HepG2 (cell line): Measurements from ENCODE around the gene FAM3D. TPM values are rescaled to one million over a fixed set of nuclear protein-coding genes. Genes with fewer than 3 reads are reported as not detected.

ENCODE experiments used
- ATAC-seq: fragments of 200-7000 bp; cut with Tn5 transposase; 3 replicates; pipeline ENCODE4 v1.9.1; 2020; ENCODE audit warnings: mild to moderate bottlenecking, moderate library complexity
- BruUV-seq: library from RNA; stranded (reverse); fragments of 400-500 nt; replicated peaks from 2 replicates; lab custom pipeline; 2021; lab: Mats Ljungman, UMichigan
- CTCF ChIA-PET: fragments of 300-600 bp; formaldehyde crosslinking; extraction: SDS; loops from one replicate; lab custom pipeline; 2021; ENCODE audit warnings: low total read pairs, inconsistent platforms, low intra/inter-chr PET ratio; lab: Yijun Ruan, JAX
- POLR2A ChIA-PET: fragments of 350-600 bp; sonication (Branson Sonifier 250); formaldehyde crosslinking; loops from one replicate; lab custom pipeline; 2020; ENCODE audit warnings: antibody characterized with exemption, inconsistent platforms; lab: Yijun Ruan, JAX
- DNase-seq: peaks from one replicate; pipeline ENCODE4 v3.0.0-alpha.2; 2015; ENCODE audit warnings: low spot score
- FAIRE-seq: peaks from 3 replicates; lab custom pipeline; 2011; peaks lifted over from hg19 to GRCh38; lab: Jason Lieb, UNC
- H2AFZ ChIP-seq: one replicate; pipeline ENCODE4 v1.6.1; 2011; ENCODE audit warnings: low read length, inconsistent platforms
- H3K27ac ChIP-seq: fragments of 300-600 bp; 3 replicates; pipeline ENCODE4 v1.8.0; 2011; ENCODE audit warnings: mixed run types, mild to moderate bottlenecking, mixed read lengths, low read length, inconsistent platforms; ENCODE audit not compliant: insufficient read depth; ENCODE audit errors: extremely low read length
- H3K27me3 ChIP-seq, 2 experiments: fragments of 200-600 bp in 1 of 2; 2 replicates in 1 of 2; 3 replicates in 1 of 2; pipeline versions ENCODE4 v1.6.0 to v1.8.0; 2011; ENCODE audit warnings: low read length in 2 of 2, mild to moderate bottlenecking in 2 of 2, moderate library complexity in 2 of 2, inconsistent platforms in 1 of 2; ENCODE audit not compliant: insufficient read depth in 2 of 2, control insufficient read depth in 1 of 2
- H3K36me3 ChIP-seq, 2 experiments: fragments of 200-600 bp in 1 of 2; replicated peaks in 1 of 2; 2 replicates in 1 of 2; 3 replicates in 1 of 2; pipeline versions ENCODE4 v1.5.1 to v1.8.0; 2011; ENCODE audit warnings: low read length in 2 of 2, inconsistent platforms in 1 of 2; ENCODE audit not compliant: insufficient read depth in 2 of 2, control insufficient read depth in 1 of 2
- H3K4me1 ChIP-seq: 2 replicates; pipeline ENCODE4 v1.5.1; 2012; ENCODE audit warnings: low read length, inconsistent platforms; ENCODE audit not compliant: insufficient read depth
- H3K4me2 ChIP-seq: 2 replicates; pipeline ENCODE4 v1.6.0; 2011; ENCODE audit warnings: low read depth, low read length, inconsistent platforms
- H3K4me3 ChIP-seq, 3 experiments: fragments of 200-600 bp in 1 of 3; sonication (generic), shearing (Covaris generic) in 1 of 3; replicated peaks in 1 of 3; 2 replicates each; pipeline ENCODE4 v1.5.1; 2011 to 2016; ENCODE audit warnings: low read length in 3 of 3, inconsistent platforms in 2 of 3, low read depth in 2 of 3, mild to moderate bottlenecking in 2 of 3, control low read depth in 1 of 3, mixed read lengths in 1 of 3; ENCODE audit not compliant: insufficient read depth in 1 of 3
- H3K79me2 ChIP-seq: one replicate; pipeline ENCODE4 v1.6.1; 2011; ENCODE audit warnings: low read length, inconsistent platforms; ENCODE audit not compliant: insufficient read depth
- H3K9ac ChIP-seq: 2 replicates; pipeline ENCODE4 v1.6.0; 2011; ENCODE audit warnings: mild to moderate bottlenecking, low read depth, low read length, inconsistent platforms; ENCODE audit not compliant: insufficient read depth
- H3K9me3 ChIP-seq: 2 replicates; pipeline ENCODE4 v1.5.1; 2012; ENCODE audit warnings: mild to moderate bottlenecking, low read length
- H4K20me1 ChIP-seq: 2 replicates; pipeline ENCODE4 v1.6.0; 2011; ENCODE audit warnings: inconsistent platforms, mild to moderate bottlenecking, low read length, moderate library complexity; ENCODE audit not compliant: insufficient read depth
- ARHGAP35 ChIP-seq: sonication (generic); formaldehyde crosslinking; IDR thresholded peaks from 2 replicates; pipeline ENCODE4 v1.9.0; 2022; ENCODE audit warnings: mild to moderate bottlenecking, inconsistent platforms, moderate library complexity, missing genetic modification reagents, borderline replicate concordance
- HDAC2 ChIP-seq: sonication (generic); formaldehyde crosslinking; IDR thresholded peaks from 2 replicates; pipeline ENCODE4 v1.4.0; 2020; ENCODE audit warnings: missing genetic modification reagents
- HMG20A ChIP-seq: IDR thresholded peaks from 2 replicates; pipeline ENCODE4 v1.6.1; 2016; ENCODE audit warnings: borderline replicate concordance
- HNF4G ChIP-seq, 2 experiments: sonication (generic) in 1 of 2; formaldehyde crosslinking in 1 of 2; IDR thresholded peaks; 2 replicates each; pipeline versions ENCODE4 v1.4.0 to v1.6.1; 2011 to 2020; ENCODE audit warnings: borderline replicate concordance in 2 of 2, low read depth in 2 of 2, mild to moderate bottlenecking in 2 of 2, low read length in 1 of 2, missing genetic modification reagents in 1 of 2, moderate library complexity in 1 of 2
- HOXA9 ChIP-seq: sonication (generic); formaldehyde crosslinking; IDR thresholded peaks from 2 replicates; pipeline ENCODE4 v1.8.1; 2022; ENCODE audit warnings: missing genetic modification reagents, mild to moderate bottlenecking, moderate library complexity, borderline replicate concordance
- HOXD1 ChIP-seq: sonication (generic); formaldehyde crosslinking; IDR thresholded peaks from 2 replicates; pipeline ENCODE4 v1.5.0; 2020; ENCODE audit warnings: missing genetic modification reagents
- KAT7 ChIP-seq: IDR thresholded peaks from 2 replicates; pipeline ENCODE4 v1.6.1; 2018; ENCODE audit warnings: borderline replicate concordance, missing compliant biosample characterization
- KDM2A ChIP-seq: sonication (generic); formaldehyde crosslinking; IDR thresholded peaks from 2 replicates; pipeline ENCODE4 v1.4.0; 2020; ENCODE audit warnings: low read depth, missing genetic modification reagents, borderline replicate concordance
- KMT2B ChIP-seq: IDR thresholded peaks from 2 replicates; pipeline ENCODE4 v1.6.1; 2016; ENCODE audit warnings: missing genetic modification reagents, missing compliant biosample characterization
- PHB2 ChIP-seq: fragments of 450-650 bp; IDR thresholded peaks from 2 replicates; pipeline ENCODE4 v1.6.1; 2018; ENCODE audit not compliant: partially characterized antibody
- POLR2A ChIP-seq, 2 experiments: IDR thresholded peaks; 2 replicates each; pipeline ENCODE4 v1.6.1; 2011; ENCODE audit warnings: low read depth in 2 of 2, low read length in 2 of 2, mild to moderate bottlenecking in 1 of 2, moderate library complexity in 1 of 2; ENCODE audit not compliant: insufficient read depth in 1 of 2
- RNF2 ChIP-seq: fragments of 450-650 bp; conservative IDR thresholded peaks from 2 replicates; pipeline ENCODE4 v1.6.1; 2016; ENCODE audit warnings: low read depth
- SAP130 ChIP-seq: IDR thresholded peaks from 2 replicates; pipeline ENCODE4 v1.6.1; 2016; ENCODE audit warnings: low read depth
- TBX2 ChIP-seq: sonication (generic); formaldehyde crosslinking; IDR thresholded peaks from 2 replicates; pipeline ENCODE4 v1.5.0; 2020; ENCODE audit warnings: missing genetic modification reagents, mild to moderate bottlenecking, borderline replicate concordance
- ZBTB7B ChIP-seq: sonication (generic); formaldehyde crosslinking; IDR thresholded peaks from 2 replicates; pipeline ENCODE4 v1.4.0; 2020; ENCODE audit warnings: missing genetic modification reagents
- ZNF224 ChIP-seq: sonication (generic); formaldehyde crosslinking; IDR thresholded peaks from 2 replicates; pipeline ENCODE4 v1.5.0; 2020; ENCODE audit warnings: mild to moderate bottlenecking, missing genetic modification reagents
- ZNF275 ChIP-seq: sonication (generic); formaldehyde crosslinking; IDR thresholded peaks from 2 replicates; pipeline ENCODE4 v1.8.0; 2022; ENCODE audit warnings: missing genetic modification reagents, mild to moderate bottlenecking, inconsistent platforms, borderline replicate concordance
- ZNF816 ChIP-seq: sonication (generic); formaldehyde crosslinking; IDR thresholded peaks from 2 replicates; pipeline ENCODE4 v1.8.0; 2022; ENCODE audit warnings: missing genetic modification reagents, mild to moderate bottlenecking, borderline replicate concordance
- WGBS: methylation state at CpG from one replicate; pipeline ENCODE4 v1.1.6; 2017; ENCODE audit warnings: low lambda C conversion rate; 5-methylcytosine and 5-hydroxymethylcytosine counted together
- in situ Hi-C: cut with HindIII; loops from 2 replicates; pipeline ENCODE4 v1.10.0; 2017; ENCODE audit warnings: low pct_unique_long_range_greater_than_20kb; ENCODE audit not compliant: extremely low pct_ligation_motif_present
- intact Hi-C: fragments of 100-400 bp; cut with micrococcal nuclease; formaldehyde crosslinking; loops from one replicate; pipeline ENCODE4 v1.10.0; 2022; ENCODE audit not compliant: unreplicated experiment
- polyA plus RNA-seq, 8 experiments: library from polyadenylated mRNA; depleted of rRNA in 3 of 8; stranded (reverse) in 7 of 8; unstranded in 1 of 8; fragments of >200 nt; fragmentation: Illumina TruSeq in 4 of 8; extraction: Trizol in 4 of 8; gene quantifications; 2 replicates each; pipeline versions ENCODE4 v1.2.1 to v1.2.3, GENCODE V29; 2011 to 2016; ENCODE audit warnings: low read depth in 4 of 8, missing spikeins in 1 of 8, mixed read lengths in 1 of 8; ENCODE audit not compliant: insufficient read depth in 1 of 8
- total RNA-seq, 5 experiments: library from RNA; depleted of rRNA; stranded (reverse); fragments of >200 nt; fragmentation: Illumina TruSeq; extraction: Trizol; gene quantifications; 2 replicates each; pipeline ENCODE4 v1.2.3, GENCODE V29; 2016; ENCODE audit warnings: low read depth in 1 of 5
- TF ChIP-seq, protein P1 (sequence below): IDR thresholded peaks from 2 replicates; pipeline ENCODE4 v1.6.1; 2016; ENCODE audit warnings: mild to moderate bottlenecking, missing biosample characterization, missing genetic modification reagents

FAM3D gene
- total and polyA plus RNA-seq, 2 of the 13 experiments (the other 11 are each of a cell fraction or from before 2014, with no cell fraction given): not detected

- Histone ChIP-seq H3K36me3 (no peaks in the 10 kb centered on the region), H3K4me1 (no peaks in the 10 kb centered on the region), H2AFZ (no peak overlapping the region), H3K79me2 (no peaks in the 10 kb centered on the region), H3K9ac (no peak overlapping the region), H3K4me3 (no peak overlapping the region), H3K4me2 (no peak overlapping the region), H3K9me3 (no peaks in the 10 kb centered on the region), H3K27ac (no peak overlapping the region), H4K20me1 (no peaks in the 10 kb centered on the region), H3K27me3 (peaks cover 5 to 16% of the 10 kb centered on the region in 2 experiments; a peak in 3 of 5 replicates)
- POLR2A ChIA-PET: no interaction called here
- ATAC-seq (no peak), FAIRE-seq (no peak), DNase-seq (no peak)
- 0% methylated on average over 1 of the region's 3 CpGs for WGBS
- BruUV-seq: no TSS peak
- TF ChIP-seq HOXA9 (CRISPR knock-in tag) (no peak), PHB2 (no peak), ZNF275 (CRISPR knock-in tag) (no peak), ZBTB7B (CRISPR knock-in tag) (no peak), HMG20A (CRISPR knock-in tag) (no peak)
- CTCF ChIA-PET: no interaction called here
- intact Hi-C loops (no loop called here), in situ Hi-C loops (no loop called here)
Measured at GRCh38 chr3:58646503-58646902, 20.1 kb downstream of the FAM3D start.

DNA sequence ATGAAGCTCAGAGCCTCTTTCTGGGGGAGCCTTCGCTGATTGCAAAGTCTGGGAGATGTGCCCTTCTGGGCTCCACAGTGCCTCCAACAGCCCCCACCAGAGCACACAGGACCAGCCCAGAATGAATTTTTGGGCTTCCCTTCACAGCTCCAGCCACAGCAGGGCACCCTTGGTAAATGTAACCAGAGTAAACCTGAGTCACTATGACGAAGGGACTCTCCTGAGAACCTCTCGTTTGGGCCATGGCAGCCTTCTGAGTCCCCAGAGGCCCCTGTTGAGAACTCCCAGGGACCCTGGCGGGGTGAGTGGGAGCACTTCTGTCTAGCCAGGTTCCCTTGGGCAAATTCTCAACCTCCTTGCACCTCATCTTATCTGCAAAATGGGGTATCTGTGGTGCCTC is 20.8 kb downstream of the FAM3D start:
- no peaks in the 10 kb centered on the region for H3K4me1 ChIP-seq
- DNase-seq: no peak
- no peaks in the 10 kb centered on the region for H3K9me3 ChIP-seq
- no peak for ATAC-seq
- H3K27me3 ChIP-seq: peaks cover 5 to 16% of the 10 kb centered on the region in 2 experiments; a peak in 3 of 5 replicates
- no peak overlapping the region for H3K27ac ChIP-seq
- no peak overlapping the region for H2AFZ ChIP-seq
- FAIRE-seq: no peak
- no peaks in the 10 kb centered on the region for H3K79me2 ChIP-seq
- CTCF ChIA-PET: no interaction called here
- no peak overlapping the region for H3K9ac ChIP-seq
- H3K4me3 ChIP-seq: no peak overlapping the region
- intact Hi-C loops: no loop called here
- H3K36me3 ChIP-seq: no peaks in the 10 kb centered on the region
- no peaks in the 10 kb centered on the region for H4K20me1 ChIP-seq
- H3K4me2 ChIP-seq: no peak overlapping the region
- in situ Hi-C loops: no loop called here
- POLR2A ChIA-PET: no interaction called here
- BruUV-seq: no TSS peak
- WGBS: 10% methylated on average over 2 of the region's 4 CpGs
- TF ChIP-seq HDAC2: no peak
- TF ChIP-seq KMT2B (CRISPR knock-in tag): no peak
- TF ChIP-seq SAP130 (CRISPR knock-in tag): no peak
- TF ChIP-seq KDM2A (CRISPR knock-in tag): no peak
- no peak for TF ChIP-seq ARHGAP35 (CRISPR knock-in tag)
- no peak for TF ChIP-seq POLR2A (IDR thresholded peaks at IDR 0.05; ENCODE audit: insufficient read depth in 1 of 2, low read depth in 2 of 2, low read length in 2 of 2)
- no peak for TF ChIP-seq RNF2
- no peak for TF ChIP-seq KAT7 (CRISPR knock-in tag)
- no peak for TF ChIP-seq ZNF816 (CRISPR knock-in tag)
- TF ChIP-seq, protein P1, sequence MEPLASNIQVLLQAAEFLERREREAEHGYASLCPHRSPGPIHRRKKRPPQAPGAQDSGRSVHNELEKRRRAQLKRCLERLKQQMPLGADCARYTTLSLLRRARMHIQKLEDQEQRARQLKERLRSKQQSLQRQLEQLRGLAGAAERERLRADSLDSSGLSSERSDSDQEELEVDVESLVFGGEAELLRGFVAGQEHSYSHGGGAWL (CRISPR knock-in tag): no peak
- no peak for TF ChIP-seq HNF4G (IDR thresholded peaks at IDR 0.05; ENCODE audit: borderline replicate concordance, low read depth, low read length)
- TF ChIP-seq HNF4G (CRISPR knock-in tag; IDR thresholded peaks at IDR 0.05; ENCODE audit: borderline replicate concordance, low read depth): no peak
- TF ChIP-seq HOXD1 (CRISPR knock-in tag): no peak
- no peak for TF ChIP-seq ZNF224
- TF ChIP-seq TBX2 (CRISPR knock-in tag): no peak
